SK-N-SH treated with all-trans-retinoic acid at 6 μM for 48 hours (cell line): ENCODE measurements around the gene TBATA.

Experiments
- ATAC-seq: fragments of 200-7000 bp; cut with Tn5 transposase; 3 replicates; pipeline ENCODE4 v1.9.1; 2020; ENCODE audit warnings: mild to moderate bottlenecking, moderate library complexity
- ARNTL ChIP-seq: fragments of 450-650 bp; formaldehyde crosslinking; IDR thresholded peaks from 2 replicates; pipeline ENCODE4 v1.5.0; 2020; ENCODE audit warnings: low read depth, mild to moderate bottlenecking, moderate library complexity, borderline replicate concordance
- BACH2 ChIP-seq: fragments of 250-450 bp; sonication (Bioruptor Pico); IDR thresholded peaks from 2 replicates; pipeline ENCODE4 v1.9.0; 2021; ENCODE audit warnings: mild to moderate bottlenecking, borderline replicate concordance
- CREB5 ChIP-seq: fragments of 250-450 bp; sonication (Bioruptor Pico); IDR thresholded peaks from 2 replicates; pipeline ENCODE4 v1.5.1; 2020; ENCODE audit warnings: low read depth, mild to moderate bottlenecking, moderate library complexity
- CSRNP3 ChIP-seq: fragments of 250-450 bp; sonication (Bioruptor Pico); IDR thresholded peaks from 2 replicates; pipeline ENCODE4 v1.5.1; 2021; ENCODE audit warnings: mild to moderate bottlenecking, moderate library complexity
- ESRRG ChIP-seq: fragments of 250-450 bp; sonication (Bioruptor Pico); IDR thresholded peaks from 2 replicates; pipeline ENCODE4 v1.6.1; 2021; ENCODE audit warnings: mild to moderate bottlenecking
- GLIS3 ChIP-seq: fragments of 250-450 bp; sonication (Bioruptor Pico); IDR thresholded peaks from 2 replicates; pipeline ENCODE4 v1.5.0; 2020; ENCODE audit warnings: mild to moderate bottlenecking, moderate library complexity
- ISL1 ChIP-seq: fragments of 250-450 bp; sonication (Bioruptor Pico); IDR thresholded peaks from 2 replicates; pipeline ENCODE4 v2.1.2; 2022; ENCODE audit warnings: mild to moderate bottlenecking, moderate library complexity
- OSR1 ChIP-seq: fragments of 250-450 bp; sonication (Bioruptor Pico); IDR thresholded peaks from 2 replicates; pipeline ENCODE4 v1.8.0; 2022; ENCODE audit warnings: moderate library complexity, mild to moderate bottlenecking, inconsistent platforms
- PATZ1 ChIP-seq: fragments of 250-450 bp; sonication (Bioruptor Pico); IDR thresholded peaks from 2 replicates; pipeline ENCODE4 v1.8.0; 2020; ENCODE audit warnings: mild to moderate bottlenecking, moderate library complexity, borderline replicate concordance
- POU6F1 ChIP-seq: fragments of 250-450 bp; sonication (Bioruptor Pico); IDR thresholded peaks from 2 replicates; pipeline ENCODE4 v1.8.0; 2021; ENCODE audit warnings: low read depth, mild to moderate bottlenecking, moderate library complexity, borderline replicate concordance
- SNAI2 ChIP-seq: fragments of 250-450 bp; sonication (Bioruptor Pico); IDR thresholded peaks from 2 replicates; pipeline ENCODE4 v1.5.0; 2020; ENCODE audit warnings: mild to moderate bottlenecking, moderate library complexity
- TCF4 ChIP-seq: fragments of 250-450 bp; sonication (Bioruptor Pico); IDR thresholded peaks from 2 replicates; pipeline ENCODE4 v1.8.0; 2021; ENCODE audit warnings: mild to moderate bottlenecking, moderate library complexity, borderline replicate concordance
- TSHZ2 ChIP-seq: fragments of 250-450 bp; sonication (Bioruptor Pico); IDR thresholded peaks from 2 replicates; pipeline ENCODE4 v1.5.0; 2020; ENCODE audit warnings: mild to moderate bottlenecking, moderate library complexity
- ZC3H10 ChIP-seq: fragments of 250-450 bp; sonication (Bioruptor Pico); IDR thresholded peaks from 2 replicates; pipeline ENCODE4 v1.5.1; 2021; ENCODE audit warnings: mild to moderate bottlenecking, moderate library complexity
- ZFP3 ChIP-seq: fragments of 250-450 bp; sonication (Bioruptor Pico); IDR thresholded peaks from 2 replicates; pipeline ENCODE4 v1.5.0; 2020; ENCODE audit warnings: mild to moderate bottlenecking, moderate library complexity
- ZNF565 ChIP-seq: fragments of 450-650 bp; formaldehyde crosslinking; conservative IDR thresholded peaks from 2 replicates; pipeline ENCODE4 v1.5.0; 2020; ENCODE audit warnings: low read depth, mild to moderate bottlenecking, moderate library complexity
- ZNF70 ChIP-seq: fragments of 450-650 bp; formaldehyde crosslinking; IDR thresholded peaks from 2 replicates; pipeline ENCODE4 v1.5.0; 2020; ENCODE audit warnings: mild to moderate bottlenecking, moderate library complexity
- ZNF8 ChIP-seq: fragments of 450-650 bp; formaldehyde crosslinking; IDR thresholded peaks from 2 replicates; pipeline ENCODE4 v1.5.0; 2020; ENCODE audit warnings: mild to moderate bottlenecking, moderate library complexity

TBATA gene

GRCh38 chr10:70791386-70792039, 6.3 kb upstream of the TBATA start:
- no peak for TF ChIP-seq CREB5 (CRISPR knock-in tag)
- TF ChIP-seq SNAI2 (CRISPR knock-in tag): no peak
- TF ChIP-seq BACH2 (CRISPR knock-in tag): no peak
- TF ChIP-seq ZC3H10: no peak
- TF ChIP-seq ZNF70: no peak
- no peak for TF ChIP-seq TCF4
- no peak for TF ChIP-seq CSRNP3 (CRISPR knock-in tag)
- no peak for TF ChIP-seq TSHZ2
- TF ChIP-seq ARNTL: no peak
- no peak for TF ChIP-seq PATZ1 (CRISPR knock-in tag)
- no peak for TF ChIP-seq POU6F1 (CRISPR knock-in tag)
- TF ChIP-seq ISL1 (CRISPR knock-in tag): no peak

GRCh38 chr10:70786799-70787415, 1.7 kb upstream of the TBATA start:
- no peak for ATAC-seq
- TF ChIP-seq TCF4 (no peak), POU6F1 (CRISPR knock-in tag) (no peak)

More at GRCh38 chr10:70791386-70792039, 6.3 kb upstream of the TBATA start:
- no peak for ATAC-seq

GRCh38 chr10:70784471-70784870, 706 bp downstream of the TBATA start:
- no peak for ATAC-seq
- TF ChIP-seq CREB5 (CRISPR knock-in tag) (no peak), CSRNP3 (CRISPR knock-in tag) (no peak), BACH2 (CRISPR knock-in tag) (no peak), OSR1 (CRISPR knock-in tag) (no peak), ISL1 (CRISPR knock-in tag) (no peak), TCF4 (no peak), ZNF565 (CRISPR knock-in tag) (no peak), ZC3H10 (no peak), GLIS3 (CRISPR knock-in tag) (no peak), ZFP3 (no peak), ZNF8 (no peak), POU6F1 (CRISPR knock-in tag) (no peak), ESRRG (CRISPR knock-in tag) (no peak)
- TF ChIP-seq, all 23 proteins: peak for 0
